GM18909 (cell line): ENCODE measurements around the gene DTNBP1.

Experiments used
- ATAC-seq: cut with Tn5 transposase; IDR thresholded peaks from one replicate; pipeline ENCODE4 v1.9.1; 2021; ENCODE audit warnings: mild to moderate bottlenecking; ENCODE audit not compliant: unreplicated experiment, poor library complexity

DTNBP1 gene

DNA sequence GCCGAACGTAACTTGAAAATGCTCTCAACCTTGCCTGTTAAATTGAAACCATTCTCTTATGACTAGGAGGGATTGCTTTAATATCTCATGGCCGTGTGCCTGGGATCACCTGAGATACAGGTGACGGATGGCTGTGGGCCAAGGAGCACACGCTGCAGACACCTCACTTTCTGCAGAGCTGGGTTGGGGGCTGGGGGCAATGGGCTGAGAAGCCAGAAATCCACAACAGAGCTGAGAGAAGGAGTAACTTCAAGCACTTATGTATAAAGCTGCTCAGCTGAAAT lies 170.9 kb downstream of the DTNBP1 start:
- no peak for ATAC-seq

DNA sequence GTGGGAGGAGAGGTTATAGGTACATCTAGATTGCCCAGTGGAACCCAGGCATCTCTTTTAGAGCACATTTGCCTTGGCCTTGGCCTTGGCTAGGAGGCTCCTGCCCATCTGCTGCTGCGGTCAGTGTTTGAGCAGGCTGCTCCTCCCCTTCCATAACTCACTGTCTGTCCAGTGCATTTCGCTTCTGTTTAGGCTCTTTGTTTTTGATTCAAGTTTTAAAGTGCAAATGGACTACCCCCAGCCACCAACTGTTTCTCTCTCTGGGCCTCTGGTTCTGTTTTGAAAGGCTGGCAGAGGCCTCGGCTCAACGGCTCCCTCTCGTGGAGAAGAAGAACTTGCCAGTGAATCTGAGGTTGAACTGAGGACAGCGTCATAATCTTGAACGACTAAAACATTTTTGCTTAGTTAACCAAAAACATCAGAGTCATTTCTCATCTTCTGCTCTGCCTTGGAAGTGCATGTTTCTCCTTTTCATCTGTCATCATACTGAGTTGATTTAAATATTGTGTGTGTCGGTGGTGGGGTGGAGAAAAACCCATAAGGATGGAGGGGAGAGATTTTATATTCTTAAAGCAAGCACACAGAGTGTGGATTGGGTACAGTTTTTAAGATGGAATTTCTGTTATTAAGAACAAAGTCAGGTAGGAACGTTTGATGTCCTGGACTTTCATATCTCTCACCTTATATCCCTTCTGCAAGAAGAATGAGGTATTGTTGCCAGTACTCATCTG lies 171.4 kb downstream of the DTNBP1 start:
- ATAC-seq = no peak

DNA sequence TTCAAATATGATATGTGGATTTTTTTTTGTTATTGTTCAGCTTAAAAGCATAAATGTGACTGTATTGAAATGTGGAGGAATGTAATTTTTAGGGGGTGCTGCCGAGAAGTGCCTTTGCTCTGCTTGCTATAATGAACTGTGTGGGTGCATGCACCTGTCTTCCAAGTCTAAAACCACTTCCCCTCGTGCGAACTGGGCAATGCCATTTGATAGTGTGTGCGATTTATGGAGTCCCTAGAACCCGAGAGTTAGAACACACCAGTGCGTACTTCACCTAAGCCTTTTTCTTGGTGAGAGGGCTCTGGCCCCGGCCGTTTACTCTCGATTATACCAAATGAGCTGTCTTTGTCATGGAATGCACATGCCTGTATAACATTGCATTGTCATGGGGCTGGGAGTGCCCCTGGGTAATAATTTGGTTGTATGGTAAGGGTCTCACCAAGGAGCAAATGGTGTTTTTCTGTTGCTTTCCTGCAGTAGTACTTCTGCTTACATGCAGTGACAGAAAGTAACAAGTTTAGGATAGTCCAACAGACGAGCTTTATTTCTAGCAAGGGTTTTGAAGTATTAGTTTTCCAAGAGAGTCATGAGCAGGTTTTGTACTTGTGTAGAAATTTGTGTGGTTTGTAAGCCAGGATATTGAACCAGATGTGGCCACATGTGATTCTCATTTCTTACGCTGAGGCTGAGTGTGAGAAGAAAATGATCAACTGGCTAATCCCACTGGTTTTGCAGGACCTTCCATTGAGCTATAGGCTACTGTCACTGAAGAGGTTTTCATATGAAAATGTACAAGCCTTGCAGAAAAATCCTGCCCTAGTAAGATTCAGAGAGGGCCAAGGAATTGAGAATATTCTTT lies 172.4 kb downstream of the DTNBP1 start:
- no peak for ATAC-seq

DNA sequence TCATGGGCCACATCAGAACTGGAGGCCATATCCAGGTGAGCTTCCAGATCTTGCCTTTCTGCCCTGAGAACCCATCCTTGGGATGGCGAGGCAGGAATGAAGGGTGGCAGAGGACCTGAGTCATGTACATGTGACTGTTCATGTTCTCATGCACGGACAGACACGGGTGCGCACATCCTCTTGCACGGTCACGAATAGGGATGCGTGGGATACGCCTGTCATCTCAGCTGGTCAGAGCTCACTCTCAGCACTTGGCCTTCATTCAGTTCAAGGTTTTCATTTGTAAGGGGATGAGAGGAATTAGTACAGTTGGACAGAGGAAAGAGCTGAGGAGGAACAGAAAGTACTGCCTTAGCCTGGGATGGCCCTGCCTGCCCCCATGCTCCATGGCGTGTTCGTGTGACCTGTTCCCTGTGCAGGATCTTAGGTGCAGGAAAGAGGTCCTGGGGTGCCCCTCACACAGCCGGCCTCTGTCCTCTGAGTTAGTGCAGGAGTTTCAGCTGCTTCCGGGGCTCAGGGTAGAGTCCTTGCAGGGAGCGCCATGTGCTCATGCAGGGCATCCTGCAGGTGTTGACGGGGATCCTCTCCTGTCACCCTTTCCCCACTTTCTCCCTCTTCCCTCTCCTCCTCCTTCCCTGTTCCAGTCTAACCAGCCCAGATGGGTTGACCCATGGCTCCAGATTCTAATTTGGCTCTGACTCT lies 173.4 kb downstream of the DTNBP1 start:
- ATAC-seq = no peak

DNA sequence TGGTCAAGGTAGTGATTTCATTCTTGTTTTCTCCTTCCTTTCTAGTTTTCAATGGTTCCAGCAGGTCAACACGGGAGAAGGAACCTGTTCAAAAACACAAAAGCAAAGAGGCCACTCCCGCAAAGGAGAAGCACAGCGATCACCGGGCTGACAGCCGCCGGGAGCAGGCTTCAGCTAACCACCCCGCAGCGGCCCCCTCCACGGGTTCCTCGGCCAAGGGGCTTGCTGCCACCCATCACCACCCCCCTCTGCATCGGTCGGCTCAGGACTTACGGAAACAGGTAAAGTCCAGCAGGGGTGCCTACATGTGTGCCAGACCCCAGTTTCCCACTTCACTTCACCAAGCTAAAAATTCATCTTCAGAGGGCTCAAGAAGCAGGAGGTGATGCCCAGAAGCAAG lies 175.6 kb downstream of the DTNBP1 start:
- no peak for ATAC-seq

DNA sequence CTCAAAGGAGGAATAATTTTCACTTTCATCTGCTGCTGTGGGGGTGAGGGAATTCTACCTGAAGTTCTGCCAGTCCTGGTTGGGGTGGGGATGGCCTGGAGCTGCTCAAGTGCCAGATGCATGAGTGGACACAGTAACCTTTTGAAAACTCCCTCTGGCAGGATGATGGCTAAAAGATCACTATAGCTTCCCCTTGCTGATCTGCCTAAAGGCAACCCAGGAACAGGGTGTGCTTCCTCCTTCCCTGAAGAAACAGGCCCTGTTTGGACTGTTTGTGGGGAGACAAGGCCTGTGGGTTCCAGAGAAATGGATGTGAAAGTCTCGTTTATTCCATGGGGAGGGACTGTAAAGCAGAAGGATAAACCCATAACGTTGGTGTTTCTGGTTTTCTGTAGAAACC lies 176.9 kb downstream of the DTNBP1 start:
- no peak for ATAC-seq

DNA sequence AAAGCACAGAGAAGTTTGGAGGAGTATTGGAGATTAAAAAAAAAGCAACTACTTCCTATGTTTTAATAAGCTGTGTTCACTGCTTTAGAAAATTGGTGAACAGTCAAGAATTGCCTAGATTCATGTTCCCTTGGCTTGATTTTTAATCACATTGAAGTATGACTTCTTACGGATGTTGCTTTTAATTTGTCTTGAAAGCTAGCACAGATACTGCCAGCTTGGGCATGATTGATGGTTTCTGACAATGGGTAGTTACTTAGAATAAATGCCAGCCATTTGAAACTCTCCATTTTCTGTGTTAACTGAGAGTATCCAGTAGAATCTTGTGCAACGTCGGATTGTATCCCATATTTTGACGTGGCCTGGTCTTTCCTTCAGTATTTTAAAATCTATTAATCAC lies 178.0 kb downstream of the DTNBP1 start:
- ATAC-seq = no peak

DNA sequence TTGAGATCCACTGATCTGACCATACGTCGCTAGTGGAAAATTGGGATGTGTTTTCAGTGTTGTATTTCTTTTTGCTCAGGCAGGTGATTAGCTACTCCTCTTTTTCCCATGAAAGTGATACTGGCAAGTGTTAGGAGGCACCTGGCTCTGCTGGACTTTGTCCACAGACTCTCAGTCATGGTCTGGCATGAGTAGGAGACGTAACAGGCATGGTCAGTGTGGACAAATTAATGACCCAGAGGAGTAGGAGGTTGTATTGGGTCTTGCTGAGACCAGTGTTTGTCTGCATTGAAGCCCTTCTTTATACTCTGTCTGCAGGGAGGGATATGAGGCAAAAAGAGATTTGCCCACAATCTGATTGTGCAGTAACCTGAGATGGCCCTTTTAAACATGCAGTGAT lies 178.7 kb downstream of the DTNBP1 start:
- ATAC-seq = no peak

DNA sequence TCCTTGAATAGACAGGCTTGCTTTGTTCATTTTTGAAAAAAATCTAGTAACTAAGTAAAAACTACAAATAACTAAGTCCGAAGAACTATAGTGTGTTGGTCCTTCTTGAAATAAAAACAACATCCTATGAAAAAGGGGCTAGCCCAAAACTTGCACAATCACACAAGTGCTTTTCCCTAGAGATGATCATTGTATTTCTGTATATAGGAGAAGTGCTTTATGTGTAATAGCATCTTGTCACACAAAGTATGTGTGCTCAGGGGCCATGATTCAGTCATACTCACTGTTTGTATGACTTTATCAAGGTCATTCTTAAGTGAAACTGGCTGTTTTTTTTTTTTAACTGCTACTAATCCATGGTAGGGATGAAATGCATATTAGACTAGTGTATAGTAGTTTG lies 179.8 kb downstream of the DTNBP1 start:
- ATAC-seq = no peak

DNA sequence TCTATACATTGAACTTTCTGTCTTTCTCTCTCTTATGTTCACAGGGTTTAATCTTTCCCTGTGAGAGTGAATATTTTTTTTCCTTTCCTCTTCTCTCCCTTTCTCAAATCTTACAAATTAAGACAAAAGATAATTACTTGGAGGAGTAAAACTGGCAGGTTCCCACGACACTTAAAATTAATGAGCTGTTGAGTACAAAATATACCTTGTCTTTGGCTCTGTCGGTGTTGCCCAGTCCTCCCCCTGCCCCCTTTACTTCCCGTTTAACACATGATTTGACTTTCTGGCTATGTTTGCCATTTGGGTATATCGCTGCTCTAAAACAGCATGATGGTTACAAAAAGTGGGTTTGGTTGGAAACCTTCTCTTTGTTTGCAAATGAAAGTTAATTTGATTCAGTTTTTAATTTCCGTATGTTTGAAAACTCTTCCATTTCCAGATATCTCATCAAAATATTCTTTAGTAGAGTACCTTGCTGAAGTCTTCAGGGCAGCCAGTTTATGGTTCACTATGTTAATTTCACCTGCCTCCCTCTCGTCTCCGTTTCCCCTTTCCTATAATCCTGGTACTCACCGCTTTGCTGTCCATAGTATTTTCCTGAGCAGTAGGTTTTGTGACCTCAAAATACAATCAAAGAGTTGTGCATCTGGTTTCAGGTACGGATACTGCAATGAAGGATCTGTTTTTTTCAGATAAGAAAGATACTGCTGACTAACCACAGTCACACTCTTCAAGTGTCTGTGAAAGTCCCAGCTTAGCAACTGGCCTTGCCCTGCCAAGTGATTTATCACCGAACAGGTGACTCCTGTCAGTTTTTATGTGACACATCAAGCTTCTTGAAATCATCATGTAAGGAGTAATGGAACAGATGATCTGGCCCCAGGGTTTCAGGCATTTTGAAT lies 181.2 kb downstream of the DTNBP1 start:
- ATAC-seq = no peak

DNA sequence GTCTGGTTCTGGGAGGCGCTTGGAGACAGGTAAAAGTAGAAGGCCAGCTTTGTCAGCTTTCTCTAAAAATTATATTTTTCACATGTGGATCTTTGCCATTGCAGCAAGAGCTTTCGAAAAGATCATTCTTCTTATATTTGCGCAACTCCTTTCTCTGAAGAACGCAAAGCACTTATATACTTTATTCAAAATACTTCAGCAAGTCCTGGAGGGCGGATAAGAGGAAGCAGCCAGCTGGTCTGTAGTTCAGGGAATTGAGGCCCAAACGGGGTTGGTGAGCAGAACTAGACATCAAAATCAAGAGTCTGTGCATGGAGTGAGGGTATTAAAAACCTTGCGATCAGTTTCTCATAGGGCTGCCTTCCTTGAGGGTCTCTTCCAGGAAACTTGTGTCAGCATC lies 182.3 kb downstream of the DTNBP1 start:
- no peak for ATAC-seq

DNA sequence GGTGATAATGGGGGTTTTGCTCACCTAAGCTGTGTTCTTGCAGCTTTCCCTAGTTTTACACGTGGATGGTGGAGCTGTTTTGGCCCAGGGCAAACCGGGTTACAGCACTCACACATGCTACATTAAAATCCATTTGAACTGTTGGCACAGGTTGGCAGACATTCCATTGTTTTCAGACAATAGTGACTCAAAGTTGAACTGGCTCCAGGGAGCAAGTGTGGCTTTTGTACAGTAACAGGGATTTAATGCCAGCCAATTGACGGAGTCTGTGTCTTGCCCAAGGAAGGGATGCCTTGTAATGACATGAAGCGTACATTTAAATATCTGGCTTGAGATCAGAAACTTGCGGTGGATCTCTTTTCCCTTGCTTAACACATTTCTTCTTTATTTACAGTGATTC lies 183.1 kb downstream of the DTNBP1 start:
- no peak for ATAC-seq

DNA sequence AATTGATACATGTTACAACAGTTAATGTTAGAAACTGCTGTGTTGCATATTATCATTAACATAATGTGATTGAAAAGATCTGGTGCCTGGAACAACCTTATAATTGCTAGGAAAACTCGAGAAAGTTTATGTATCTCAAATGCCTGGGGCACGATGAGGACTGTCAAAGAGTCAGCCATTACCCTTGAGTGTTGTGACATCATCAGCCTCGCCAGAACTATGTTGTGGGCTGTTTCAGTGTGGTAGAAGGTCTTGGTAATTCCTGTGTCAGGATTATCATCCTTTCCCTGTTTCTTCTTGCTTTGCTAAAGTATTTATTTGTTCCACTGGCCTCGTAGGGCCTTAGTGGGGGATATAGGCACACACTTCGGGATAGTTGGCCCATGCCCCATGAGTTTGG lies 185.1 kb downstream of the DTNBP1 start:
- no peak for ATAC-seq

DNA sequence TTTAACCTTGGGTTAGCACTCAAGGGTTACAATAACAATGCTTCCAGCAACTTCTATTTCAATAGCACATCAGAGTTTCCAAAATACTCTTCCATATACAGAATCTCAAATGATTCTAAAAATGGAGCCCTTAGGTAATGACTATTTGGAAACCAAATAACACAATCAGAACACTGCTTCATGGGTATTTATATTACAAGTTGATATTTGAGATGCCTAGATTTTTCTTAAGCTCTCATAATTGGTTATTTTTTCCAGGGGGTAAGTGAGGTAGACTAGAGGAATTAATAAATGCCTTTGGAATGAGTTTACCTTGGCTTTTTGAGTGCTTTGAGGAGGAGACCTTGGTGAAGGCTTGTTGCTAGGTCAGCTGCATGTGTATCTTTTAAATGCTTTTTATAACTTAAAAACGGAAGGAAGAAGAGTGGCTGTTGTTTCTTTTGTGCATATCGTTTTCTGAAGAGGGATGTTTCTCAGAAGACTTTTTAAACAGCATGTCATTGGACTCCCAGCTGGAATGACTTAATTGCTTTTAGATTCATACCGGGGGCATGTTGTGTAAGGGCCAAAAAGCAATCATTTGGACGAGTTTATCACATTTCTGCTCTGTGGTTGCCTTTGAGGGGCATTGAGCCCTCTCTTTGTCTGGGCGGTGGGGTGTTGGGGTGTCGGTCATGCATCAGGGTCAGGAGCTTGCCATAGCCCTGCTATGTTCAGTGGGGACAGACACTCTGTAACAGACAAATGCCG lies 186.0 kb downstream of the DTNBP1 start:
- no peak for ATAC-seq

DNA sequence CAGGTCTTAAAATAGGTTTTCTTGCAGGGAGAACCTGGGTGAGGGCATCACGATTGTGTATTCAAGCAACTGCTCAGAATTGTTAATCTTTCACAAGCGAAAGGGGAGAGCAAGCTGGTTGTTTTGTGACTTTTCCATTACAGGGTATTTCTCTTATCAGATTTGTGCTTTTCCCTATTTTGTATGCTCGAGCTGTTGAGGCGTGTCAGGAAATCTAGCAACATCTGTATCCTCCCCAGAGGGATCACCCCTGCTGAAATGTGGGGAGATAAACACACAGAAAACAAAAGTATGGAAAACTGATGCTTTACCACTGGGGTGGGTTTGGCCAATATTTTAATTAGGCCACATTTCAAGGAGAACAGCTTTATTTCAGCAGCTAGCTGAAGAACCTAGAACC lies 187.0 kb downstream of the DTNBP1 start:
- no peak for ATAC-seq

DNA sequence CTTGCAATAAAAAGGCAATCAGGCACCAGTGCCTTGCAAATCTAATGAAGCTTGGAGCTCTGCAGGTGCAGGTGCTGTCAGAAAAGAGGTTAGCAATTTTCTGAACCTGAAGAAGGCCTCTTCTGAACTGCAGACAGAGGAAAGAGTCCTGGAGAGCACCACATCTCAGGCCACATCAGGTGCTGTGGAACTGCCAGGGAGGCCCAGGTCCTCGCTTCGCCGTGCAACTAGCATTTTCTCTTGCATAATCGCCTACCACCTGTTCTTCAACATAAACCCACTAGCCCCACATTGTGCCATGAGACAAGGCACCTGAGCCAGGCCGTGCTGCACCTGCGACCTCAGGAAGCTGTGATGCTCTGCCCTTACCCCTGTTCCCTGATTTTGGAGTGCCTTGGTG lies 187.6 kb downstream of the DTNBP1 start:
- no peak for ATAC-seq

DNA sequence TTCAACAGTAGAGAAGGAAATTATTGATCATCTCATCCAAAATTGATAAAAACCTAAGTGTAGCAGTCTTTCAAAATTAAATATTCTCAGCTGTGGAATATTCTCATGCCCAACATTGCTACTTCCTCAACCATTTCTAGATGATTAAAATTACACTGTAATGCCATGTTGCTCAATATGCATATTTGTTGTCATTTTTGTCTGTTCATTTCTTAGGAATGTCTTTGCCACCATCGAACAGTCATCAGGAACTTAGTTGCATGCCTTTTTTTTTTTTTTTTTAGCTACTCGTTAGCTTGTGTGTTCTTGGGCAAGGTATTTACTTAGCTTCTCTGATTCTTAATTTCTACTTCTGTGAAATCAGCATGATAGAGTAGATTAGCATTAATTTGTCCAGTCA lies 188.6 kb downstream of the DTNBP1 start:
- no peak for ATAC-seq

DNA sequence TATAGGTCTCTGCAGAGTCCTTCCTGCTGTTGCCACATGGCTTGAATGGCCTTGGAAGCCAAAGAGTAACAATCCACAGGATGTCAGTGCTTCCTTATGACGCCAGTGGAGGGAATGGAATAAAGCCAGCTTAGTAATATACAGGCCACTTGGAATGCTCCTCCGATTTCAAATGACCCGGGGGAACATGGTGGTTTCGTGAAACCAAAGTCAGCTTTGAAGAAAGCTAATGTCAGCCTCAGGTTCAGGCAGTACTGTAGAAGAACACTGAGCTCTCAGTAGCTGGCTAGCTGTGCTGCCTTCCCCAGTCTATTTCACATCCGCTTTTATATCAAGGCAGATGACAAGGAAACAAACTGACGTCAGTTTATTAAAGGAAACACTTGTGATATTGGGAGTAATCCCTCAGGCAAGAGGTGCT lies 189.1 kb downstream of the DTNBP1 start:
- ATAC-seq = no peak

DNA sequence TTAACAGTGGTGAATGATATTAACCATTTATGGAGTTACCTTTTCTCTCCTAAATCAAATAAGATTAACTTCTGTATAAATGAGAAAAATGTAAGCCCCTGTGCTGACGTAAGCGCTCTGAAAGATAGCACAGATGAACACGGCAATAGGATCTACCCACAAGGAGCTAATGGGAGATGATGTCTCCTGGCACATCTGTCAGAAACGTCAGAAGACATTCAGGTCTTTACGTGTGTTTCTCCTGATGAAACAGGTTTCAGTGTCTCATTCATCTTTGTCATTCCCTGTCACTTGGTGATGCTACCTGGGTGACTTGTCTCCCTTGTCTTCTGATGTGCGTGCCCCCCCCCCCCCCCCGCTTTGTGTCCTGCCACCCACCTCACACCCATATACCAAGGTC lies 189.7 kb downstream of the DTNBP1 start:
- no peak for ATAC-seq
